Activated CD8-positive, alpha-beta memory T cell treated with anti-CD3 and anti-CD28 coated beads for 48 hours (primary cell): ENCODE data around the gene ARHGAP28.
"Not testable (repeated sequence)": the region's sequence is repeated elsewhere in the genome, so short reads cannot be mapped to it uniquely, and the experiment has no call there.

ENCODE experiments used
- DNase-seq, 3 experiments: peaks; one replicate each; pipeline ENCODE4 v3.0.0-alpha.2; 2020; ENCODE audit warnings: low read depth in 2 of 3, low spot score in 2 of 3

Gene ARHGAP28

GRCh38 chr18:6773777-6774176 lies 44.3 kb downstream of the ARHGAP28 start:
- DNase-seq: no peak

GRCh38 chr18:6775237-6775636 lies 45.7 kb downstream of the ARHGAP28 start:
- no peak for DNase-seq

- no peak for DNase-seq
These were observed 46.2 kb downstream of the ARHGAP28 start for GRCh38 chr18:6775702-6776101.

DNA sequence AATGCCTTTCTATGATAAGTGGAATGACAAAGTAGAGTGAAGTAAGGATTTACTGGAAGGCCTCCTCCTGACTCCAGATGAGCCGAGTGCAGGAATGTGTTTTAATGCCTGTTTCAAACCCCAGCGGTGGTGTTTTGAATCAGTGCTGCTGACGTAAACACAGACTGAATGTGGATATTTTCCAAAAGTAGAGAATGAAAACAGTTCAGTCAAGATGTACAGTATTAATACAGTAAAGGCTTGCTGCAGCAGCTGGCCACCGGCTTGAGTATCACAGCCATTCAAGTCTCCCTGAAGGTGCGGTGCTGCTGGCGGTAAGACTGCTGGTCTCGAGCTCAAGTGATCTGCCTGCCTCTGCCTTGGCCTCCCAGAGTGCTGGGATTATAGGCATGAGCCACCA lies 46.7 kb downstream of the ARHGAP28 start:
- DNase-seq: no peak

- no peak for DNase-seq
These were observed 48.0 kb downstream of the ARHGAP28 start for GRCh38 chr18:6777509-6777908.

- DNase-seq: no peak
These were observed 49.1 kb downstream of the ARHGAP28 start for GRCh38 chr18:6778459-6779247.

GRCh38 chr18:6781142-6781714 lies 51.7 kb downstream of the ARHGAP28 start:
- no peak for DNase-seq

- DNase-seq: no peak
These were observed 52.3 kb downstream of the ARHGAP28 start for GRCh38 chr18:6781796-6782195.

DNA sequence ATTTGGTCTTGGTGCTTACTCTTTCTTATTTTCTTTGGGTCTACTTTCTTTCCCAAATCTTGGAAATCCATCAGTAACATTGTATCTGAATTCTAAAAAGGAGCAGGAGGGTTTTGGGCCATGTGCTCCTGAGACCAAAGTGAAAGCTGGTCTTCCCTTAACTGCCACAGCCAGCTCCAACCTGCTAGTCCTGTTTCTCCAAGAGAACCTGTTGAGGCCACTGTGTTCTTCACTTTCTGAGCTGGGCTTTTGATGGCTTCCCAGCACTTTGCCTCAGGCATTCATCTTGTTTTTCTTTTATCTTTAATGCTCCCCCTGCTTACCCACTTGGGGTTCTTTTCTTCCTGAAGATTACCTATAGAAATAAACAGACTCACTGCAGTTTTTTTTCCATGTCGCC lies 53.3 kb downstream of the ARHGAP28 start:
- DNase-seq: no peak

DNA sequence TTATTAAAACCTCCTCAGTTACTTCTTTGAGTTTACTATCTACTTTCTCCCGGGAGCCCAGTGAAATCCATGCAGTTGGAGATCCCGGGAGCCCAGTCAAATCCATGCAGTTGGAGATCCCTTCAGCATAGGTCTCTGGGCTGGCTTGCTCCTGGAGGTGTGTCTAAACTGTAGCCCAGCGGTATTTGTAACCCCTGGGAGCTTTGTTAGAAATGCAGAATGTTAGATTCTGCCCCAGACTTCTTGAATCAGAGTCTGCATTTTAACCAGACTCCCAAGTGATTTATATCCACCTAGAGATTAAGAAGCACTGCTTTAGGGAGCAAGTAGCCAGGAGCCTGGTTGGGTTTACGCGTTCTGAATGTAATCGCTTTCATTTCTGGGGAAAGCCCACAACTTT lies 54.5 kb downstream of the ARHGAP28 start:
- no peak for DNase-seq

GRCh38 chr18:6785001-6785400 lies 55.5 kb downstream of the ARHGAP28 start:
- DNase-seq: no peak

DNA sequence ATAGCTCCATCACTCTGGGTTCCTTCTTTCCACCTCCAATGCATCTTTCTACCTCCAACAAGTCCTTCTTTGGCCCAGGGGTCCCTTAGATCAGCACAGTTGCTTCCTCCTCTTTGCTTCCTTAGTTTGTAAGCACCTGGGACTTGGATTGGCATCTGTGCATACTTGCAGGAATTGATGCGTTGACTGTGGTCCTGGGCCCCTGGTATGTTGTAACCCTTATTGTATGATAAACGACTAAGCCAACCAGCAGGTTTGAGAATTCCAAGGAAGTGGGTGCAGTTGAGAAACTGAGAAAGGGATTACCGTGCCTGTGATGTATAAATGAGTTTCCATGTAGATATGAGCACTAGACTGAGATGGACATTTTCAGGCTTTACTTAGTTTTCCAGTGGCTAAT lies 55.9 kb downstream of the ARHGAP28 start:
- no peak for DNase-seq

DNA sequence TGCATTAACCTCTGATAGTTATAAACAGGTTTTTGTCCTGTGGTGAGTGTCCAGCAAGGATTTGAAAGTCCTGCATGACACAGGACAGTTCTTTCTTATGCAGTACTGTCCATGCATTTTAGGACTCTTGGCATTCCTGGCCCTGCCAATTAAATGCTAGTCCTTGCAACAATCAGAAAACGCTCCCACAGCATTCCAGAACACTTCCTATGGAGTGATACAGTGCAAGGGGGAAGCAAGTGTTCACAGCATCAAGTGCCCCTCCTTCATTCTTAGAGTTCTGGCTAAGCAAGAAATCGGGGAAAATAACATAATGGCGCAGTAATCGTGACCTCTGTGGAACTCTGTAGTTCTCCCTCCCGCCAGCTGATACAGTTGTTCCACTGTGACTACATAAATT lies 62.9 kb downstream of the ARHGAP28 start:
- DNase-seq: no peak

DNA sequence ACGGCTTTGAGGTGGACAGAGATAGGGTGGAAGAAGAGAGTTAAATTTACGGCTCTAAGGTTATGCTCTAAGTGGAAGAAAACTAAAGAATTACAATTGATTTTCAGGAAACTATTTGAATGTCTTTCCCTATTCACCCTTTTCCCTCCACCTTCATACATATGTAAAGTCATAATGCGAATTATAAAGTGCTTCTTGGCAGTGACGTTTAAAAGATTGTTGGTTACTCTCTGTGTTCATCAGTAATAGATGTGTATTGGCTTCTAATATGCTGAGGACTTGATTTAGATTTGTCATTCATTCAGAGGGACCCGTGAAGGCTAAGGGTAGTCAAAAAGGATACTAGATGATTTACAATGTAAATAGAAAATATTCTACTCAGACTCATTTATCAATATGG lies 63.9 kb downstream of the ARHGAP28 start:
- DNase-seq: no peak

DNA sequence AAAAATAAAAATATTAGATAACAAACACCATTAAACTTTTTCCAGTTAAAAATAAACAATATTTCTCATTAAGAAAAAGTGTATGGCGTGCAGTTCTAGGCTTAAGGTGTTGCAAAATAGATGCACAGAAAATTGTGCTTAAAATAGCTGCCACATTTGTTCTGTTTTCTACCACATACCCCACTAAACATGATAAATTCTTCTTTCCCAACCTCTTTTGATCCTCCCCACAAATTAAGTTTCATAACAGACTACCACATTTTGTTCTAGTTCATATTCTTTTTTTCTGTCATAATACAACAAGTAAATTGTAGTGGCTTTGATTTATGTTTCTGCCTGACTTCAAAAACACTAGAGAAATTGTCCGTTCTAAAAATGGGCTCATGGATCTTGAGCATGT lies 64.5 kb downstream of the ARHGAP28 start:
- no peak for DNase-seq

DNA sequence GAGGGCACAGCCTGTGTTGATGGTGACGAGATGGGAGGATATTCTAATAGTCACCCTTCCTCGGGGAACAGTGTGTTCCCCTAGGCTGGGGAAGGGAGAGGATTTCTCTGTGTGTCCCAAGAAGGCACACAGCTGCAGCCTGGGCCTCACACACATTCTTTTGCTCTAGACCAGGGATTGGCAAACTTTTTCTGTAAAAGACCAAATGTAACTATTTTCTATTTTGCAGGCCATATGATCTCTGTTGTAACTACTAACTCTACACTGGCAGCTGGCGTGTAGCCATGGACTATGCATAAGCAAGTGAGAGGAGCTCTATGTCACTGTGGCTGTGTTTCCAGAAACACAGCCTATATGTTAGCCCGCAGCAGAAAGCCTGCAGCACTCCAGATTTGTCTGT lies 65.8 kb downstream of the ARHGAP28 start:
- DNase-seq: no peak

DNA sequence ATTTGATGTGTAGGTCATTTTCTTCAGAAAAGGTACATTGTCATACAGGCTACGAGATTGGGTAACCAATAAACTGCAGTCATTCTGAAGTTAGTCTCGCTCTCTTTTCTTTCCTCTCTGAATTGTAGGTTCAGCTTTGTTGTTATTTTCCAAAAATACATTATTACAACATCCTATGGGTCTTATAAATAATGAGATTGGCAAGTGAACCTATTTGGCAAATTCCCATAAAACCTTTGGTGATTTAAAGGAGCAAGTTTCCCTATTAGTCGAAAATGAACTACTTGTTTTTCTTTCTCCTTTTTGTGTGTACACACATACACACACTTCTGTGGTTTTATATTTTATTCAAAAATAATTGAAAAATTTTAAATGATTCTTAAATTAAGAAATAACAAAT lies 67.0 kb downstream of the ARHGAP28 start:
- DNase-seq: no peak

- DNase-seq: no peak
These were observed 67.7 kb downstream of the ARHGAP28 start for GRCh38 chr18:6797171-6797570.

DNA sequence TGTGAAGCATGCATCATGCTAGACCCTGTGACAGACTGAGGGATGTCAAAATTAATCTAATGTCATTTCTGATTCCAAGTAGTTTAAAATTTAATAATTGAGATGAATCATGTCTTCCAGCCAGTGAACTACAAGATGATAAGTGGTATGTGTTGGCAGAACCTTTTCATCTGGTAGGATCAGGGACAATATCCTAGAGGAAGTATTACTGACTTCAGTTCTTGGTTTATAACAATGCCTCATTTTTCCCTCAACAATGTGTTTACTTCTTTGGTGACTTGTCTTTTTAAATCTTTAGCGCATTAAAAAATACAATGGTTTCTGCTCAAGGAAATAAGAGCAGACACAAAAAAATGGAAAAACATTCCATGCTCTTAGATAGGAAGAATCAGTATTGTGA lies 69.4 kb downstream of the ARHGAP28 start:
- no peak for DNase-seq

DNA sequence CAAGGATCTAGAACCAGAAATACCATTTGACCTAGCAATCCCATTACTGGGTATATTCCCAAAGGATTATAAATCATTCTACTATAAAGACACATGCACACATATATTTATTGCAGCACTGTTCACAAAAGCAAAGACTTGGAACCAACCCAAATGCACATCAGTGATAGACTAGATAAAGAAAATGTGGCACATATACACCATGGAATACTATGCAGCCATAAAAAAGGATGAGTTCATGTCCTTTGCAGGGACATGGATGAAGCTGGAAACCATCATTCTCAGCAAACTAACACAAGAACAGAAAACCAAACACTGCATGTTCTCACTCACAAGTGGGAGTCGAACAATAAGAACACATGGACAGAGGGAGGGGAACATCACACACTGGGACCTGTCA lies 70.8 kb downstream of the ARHGAP28 start:
- DNase-seq: not testable (repeated sequence)

GRCh38 chr18:6807515-6808257 lies 78.2 kb downstream of the ARHGAP28 start:
- DNase-seq: no peak

DNA sequence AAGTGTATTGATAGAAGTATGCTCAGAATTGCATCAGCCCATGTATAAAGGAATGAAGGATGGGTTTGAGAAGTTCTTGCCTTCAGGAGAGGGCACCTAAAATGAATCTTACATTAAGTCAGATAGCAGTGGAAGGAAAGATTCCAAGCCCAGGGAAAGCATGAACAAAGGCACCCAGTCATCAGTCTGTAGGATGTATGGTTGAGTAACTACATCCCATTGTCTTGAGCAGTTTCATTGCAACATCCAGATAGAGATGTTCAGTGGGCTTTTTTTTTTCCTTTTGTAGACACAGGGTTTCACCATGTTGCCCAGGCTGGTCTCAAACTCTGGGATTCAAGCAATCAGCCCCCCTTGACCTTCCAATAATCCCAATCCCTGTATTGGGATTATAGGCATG lies 80.7 kb downstream of the ARHGAP28 start:
- no peak for DNase-seq
